COLO829 (cell line): ENCODE results near the gene FTO.

Source experiments
- DNase-seq: peaks from one replicate; pipeline ENCODE4 v3.0.0; 2012; ENCODE audit warnings: low spot score

Gene FTO

GRCh38 chr16:54059319-54059718 is 355.4 kb downstream of the FTO start:
- no peak for DNase-seq

GRCh38 chr16:54060599-54061421 is 356.9 kb downstream of the FTO start:
- no peak for DNase-seq

- DNase-seq: no peak
Measured at GRCh38 chr16:54061454-54061853, 357.5 kb downstream of the FTO start.

GRCh38 chr16:54062361-54063278 is 358.7 kb downstream of the FTO start:
- DNase-seq: no peak

- DNase-seq: no peak
Measured at GRCh38 chr16:54063279-54063773, 359.4 kb downstream of the FTO start.

- DNase-seq: peak; percentile 6
Measured at GRCh38 chr16:54066451-54067105, 362.6 kb downstream of the FTO start.

DNA sequence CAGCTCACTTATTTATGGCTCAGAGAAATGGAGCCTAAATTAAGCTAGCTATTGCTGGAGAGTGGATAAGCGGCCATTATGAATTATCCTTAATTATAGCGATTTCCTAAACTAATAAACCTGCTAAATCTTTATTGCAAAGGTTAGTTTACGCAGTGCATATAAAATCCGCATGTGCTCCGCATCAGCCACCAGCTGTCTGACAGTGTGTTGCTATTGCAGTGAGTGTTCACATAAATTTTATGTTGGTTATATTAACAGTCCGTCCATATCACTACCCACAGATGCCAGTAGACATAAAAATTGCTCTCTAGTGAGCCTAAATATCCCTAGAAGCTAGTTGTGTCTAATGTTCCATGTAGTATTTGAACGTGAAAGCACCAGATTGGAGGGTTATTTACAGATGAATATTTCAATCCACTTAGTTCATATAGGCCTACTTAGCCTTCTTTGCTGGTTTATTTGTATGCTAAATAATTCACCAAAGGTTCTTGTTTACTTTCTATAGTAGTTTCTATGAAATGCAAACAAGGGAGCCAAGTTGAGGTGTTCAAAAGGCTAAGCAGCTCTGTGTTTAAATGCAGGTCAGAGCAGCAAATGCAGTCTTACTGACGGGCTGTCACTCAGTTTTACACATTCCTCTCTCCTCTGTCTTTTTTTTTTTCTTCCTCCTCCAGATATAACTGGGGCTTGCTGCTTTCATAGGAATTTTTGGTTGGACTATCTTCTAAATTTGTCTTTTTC is 363.5 kb downstream of the FTO start:
- DNase-seq: no peak

DNA sequence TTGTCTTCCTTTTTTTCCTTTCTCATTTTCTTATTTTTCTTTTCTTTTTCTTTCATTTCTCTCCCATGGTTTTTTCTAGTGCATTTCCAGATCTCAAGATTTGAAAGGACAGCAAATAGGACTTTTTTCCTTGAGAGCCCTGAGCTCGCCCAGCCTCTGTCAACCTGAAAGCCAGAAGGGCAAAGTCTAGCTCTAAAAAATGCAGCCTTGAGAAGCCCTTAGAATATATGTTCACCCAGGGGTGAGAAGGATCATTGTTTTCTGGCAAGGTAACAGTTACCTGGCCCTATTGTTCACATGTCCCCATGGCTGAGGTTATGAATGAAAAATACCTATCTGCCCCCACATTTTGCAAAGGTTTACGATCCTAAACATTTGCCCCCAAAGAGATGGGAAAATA is 364.3 kb downstream of the FTO start:
- no peak for DNase-seq

DNA sequence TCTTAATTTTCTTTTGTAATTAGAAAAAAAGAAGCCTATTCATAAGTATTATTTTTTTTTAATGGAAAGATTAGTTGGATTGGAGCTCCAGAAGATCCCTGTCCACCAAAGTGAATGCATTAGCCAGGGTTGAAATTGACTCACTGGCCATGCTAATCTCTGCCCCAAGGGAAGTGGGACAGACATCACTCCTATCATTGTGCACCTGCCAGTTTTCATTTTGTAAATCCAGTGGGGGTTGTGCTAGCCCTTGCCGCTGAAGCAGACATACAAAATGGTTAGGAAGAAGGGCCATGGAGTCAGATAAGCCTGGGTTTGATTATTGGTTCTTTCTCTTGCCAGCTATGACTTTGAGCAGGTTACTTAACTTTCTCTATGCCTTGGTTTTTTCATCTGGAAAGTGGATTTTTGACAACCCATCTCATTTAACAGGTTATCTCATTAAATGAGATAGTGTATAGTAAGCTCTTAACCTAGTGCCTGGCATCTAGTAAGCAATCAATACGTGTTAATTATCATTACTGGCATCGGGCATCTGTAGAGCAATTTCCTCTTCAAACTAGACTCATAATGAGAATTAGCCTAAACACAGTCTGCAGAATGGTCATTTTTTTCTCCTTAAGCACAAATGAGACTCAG is 365.8 kb downstream of the FTO start:
- no peak for DNase-seq

- no peak for DNase-seq
Measured at GRCh38 chr16:54070789-54071343, 366.9 kb downstream of the FTO start.

DNA sequence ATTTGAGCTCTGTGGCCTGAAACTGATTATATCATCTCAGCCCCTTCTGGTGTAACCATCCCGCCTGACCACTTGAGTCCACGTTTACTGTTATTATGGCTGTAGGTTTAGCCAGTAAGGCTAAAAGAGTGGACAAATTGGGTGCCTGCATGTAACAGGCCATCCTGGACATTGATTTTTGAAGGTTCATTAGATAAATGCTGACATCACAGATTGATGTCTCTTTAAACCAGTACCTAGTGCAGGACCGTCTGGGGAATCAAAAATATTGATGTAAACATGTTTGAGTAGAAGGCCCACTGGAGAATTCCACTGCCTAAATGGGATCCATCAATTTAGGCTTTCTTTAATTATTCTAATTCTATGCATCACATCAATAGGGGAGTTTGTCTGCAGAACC is 367.6 kb downstream of the FTO start:
- no peak for DNase-seq

GRCh38 chr16:54072237-54072636 is 368.3 kb downstream of the FTO start:
- no peak for DNase-seq

DNA sequence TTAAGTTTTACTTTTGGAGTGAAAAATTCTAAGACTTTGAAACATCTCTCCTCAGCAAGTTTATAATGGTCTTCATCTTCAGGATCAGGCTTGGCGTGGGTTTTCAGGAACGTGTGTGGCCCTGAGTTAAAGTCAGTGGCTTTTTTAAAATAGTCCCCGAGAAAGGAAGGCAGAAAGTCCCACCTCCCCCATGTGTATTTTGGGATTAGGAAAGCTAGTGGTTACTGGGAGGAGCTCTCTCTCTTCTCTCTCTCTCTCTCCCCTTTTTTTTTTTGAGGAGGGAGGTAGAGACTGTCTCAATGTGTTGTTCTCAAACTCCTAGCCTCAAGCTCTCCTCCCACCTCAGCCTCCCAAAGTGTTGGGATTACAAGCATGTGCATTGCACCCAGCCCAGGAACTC is 369.4 kb downstream of the FTO start:
- DNase-seq: no peak

DNA sequence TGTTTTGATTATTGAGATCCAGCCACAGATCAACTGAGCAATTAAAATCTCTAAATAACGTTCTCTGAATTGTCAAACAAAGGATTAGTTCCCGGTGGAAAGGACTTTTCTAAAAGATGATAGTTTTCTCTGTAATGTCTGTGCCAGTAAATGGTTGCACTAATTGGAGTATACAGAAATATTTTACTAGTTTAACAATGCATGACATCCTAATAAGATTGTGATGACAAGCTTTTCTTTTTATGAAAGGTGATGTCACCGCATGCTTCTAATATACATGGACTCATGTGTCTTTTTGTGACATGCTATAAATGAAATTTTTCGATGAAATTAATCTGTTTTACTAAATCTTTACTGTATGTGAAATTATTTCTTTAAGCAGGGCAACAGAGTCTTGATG is 371.5 kb downstream of the FTO start:
- no peak for DNase-seq

GRCh38 chr16:54076006-54076504 is 372.1 kb downstream of the FTO start:
- DNase-seq: no peak

DNA sequence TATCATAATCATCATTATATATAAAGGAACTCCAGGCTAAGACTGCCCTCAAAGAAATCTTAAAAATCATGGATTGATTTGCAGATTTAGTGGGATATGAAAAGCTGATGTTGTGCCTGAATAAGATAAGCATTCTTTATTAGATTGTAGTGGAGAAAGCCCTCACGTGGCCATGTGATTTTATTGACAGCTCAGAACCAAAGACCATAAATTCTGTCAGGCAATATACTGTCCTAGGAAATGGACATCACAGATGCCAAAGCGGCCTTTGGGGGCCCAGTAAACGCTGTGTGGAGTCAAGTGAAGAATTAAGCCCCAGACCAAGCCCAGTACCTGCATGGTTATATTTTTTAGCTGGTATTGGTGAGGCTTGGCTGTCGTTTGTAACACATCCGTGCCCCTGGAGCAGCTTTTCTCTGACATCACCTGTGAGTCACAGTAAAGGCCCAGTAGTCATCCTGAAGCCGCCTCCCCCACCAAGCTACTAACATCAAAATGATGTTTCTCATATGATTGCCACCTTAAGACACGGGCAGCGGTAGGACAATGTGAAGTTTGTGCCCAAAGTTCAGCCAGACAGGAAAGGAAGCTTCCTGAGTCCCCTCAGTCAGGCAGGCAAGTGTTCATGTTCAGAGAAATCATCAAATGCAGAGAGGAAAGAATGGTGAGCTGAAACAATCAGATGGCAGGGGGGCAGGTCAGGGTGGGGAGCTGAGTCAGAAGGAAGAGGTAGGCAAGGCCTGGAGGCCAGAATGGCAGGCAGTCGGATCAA is 373.3 kb downstream of the FTO start:
- DNase-seq: no peak

- no peak for DNase-seq
Measured at GRCh38 chr16:54080524-54081008, 376.6 kb downstream of the FTO start.

- no peak for DNase-seq
Measured at GRCh38 chr16:54086791-54087190, 382.8 kb downstream of the FTO start.

GRCh38 chr16:54090602-54091001 is 386.6 kb downstream of the FTO start:
- no peak for DNase-seq

DNA sequence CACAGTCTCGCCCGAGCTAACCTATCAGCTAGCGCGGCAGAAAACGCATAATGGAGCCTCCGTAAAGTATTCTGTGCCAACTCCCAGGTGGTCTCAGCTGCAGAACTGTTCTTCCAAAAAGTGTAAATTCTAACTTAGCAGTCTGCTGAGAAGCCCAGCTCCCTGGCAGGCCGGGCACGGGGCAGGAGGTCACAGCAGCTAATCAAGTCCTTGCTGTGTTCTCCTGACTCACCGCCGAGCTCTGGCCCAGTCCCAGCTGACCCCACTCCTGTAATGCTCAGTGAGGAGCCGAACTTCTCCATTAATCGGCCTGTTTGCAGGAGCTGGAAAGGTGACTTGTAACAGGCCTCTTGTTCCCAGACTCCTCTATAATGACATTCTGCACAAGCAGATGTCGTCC is 389.3 kb downstream of the FTO start:
- no peak for DNase-seq
